Measurements from ENCODE around the gene ST6GAL2.

Gene ST6GAL2

GRCh38 chr2:106831816-106832569 is 54.0 kb downstream of the ST6GAL2 start:
- ChIA-PET CTCF (interaction anchor here (0.5 kb wide), 2 partner anchors 68 to 1095 kb away, joined by 3 read pairs; no protein-coding TSS in a partner anchor), POLR2A (ENCODE audit: low non-redundant PET) (no interaction called here)
- DNase-seq (ENCODE audit: low spot score) = no peak
- TF ChIP-seq, protein P1, sequence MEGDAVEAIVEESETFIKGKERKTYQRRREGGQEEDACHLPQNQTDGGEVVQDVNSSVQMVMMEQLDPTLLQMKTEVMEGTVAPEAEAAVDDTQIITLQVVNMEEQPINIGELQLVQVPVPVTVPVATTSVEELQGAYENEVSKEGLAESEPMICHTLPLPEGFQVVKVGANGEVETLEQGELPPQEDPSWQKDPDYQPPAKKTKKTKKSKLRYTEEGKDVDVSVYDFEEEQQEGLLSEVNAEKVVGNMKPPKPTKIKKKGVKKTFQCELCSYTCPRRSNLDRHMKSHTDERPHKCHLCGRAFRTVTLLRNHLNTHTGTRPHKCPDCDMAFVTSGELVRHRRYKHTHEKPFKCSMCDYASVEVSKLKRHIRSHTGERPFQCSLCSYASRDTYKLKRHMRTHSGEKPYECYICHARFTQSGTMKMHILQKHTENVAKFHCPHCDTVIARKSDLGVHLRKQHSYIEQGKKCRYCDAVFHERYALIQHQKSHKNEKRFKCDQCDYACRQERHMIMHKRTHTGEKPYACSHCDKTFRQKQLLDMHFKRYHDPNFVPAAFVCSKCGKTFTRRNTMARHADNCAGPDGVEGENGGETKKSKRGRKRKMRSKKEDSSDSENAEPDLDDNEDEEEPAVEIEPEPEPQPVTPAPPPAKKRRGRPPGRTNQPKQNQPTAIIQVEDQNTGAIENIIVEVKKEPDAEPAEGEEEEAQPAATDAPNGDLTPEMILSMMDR (conservative IDR thresholded peaks at IDR 0.05; ENCODE audit: low read depth) = no peak
- H3K27ac ChIP-seq = no peak overlapping the region

DNA sequence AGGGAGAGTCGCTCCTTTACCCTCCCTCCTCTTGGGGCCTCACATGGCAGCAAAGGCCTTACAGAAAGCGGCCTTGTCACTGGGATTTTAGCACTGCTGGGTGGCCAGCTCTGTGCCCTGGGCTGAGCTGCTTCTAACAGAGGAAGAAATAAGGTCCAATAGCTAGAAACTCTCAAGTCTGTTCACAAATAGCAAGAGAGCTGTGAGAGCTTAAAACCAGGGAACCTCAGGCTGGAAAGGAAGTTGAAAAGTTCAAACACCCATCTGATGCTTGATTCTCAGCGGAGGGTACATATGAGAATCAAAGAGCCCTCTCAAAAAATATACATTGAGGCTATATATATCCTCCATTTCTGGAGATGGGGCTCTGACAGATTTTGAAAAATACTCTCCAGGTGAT is 54.7 kb downstream of the ST6GAL2 start:
- TF ChIP-seq, protein P1 (conservative IDR thresholded peaks at IDR 0.05; ENCODE audit: low read depth) = no peak
- POLR2A ChIA-PET (ENCODE audit: low non-redundant PET) = no interaction called here
- CTCF ChIA-PET = interaction anchor here (0.5 kb wide), 1 partner anchor 1095 kb away, joined by 3 read pairs; no protein-coding TSS in a partner anchor

DNA sequence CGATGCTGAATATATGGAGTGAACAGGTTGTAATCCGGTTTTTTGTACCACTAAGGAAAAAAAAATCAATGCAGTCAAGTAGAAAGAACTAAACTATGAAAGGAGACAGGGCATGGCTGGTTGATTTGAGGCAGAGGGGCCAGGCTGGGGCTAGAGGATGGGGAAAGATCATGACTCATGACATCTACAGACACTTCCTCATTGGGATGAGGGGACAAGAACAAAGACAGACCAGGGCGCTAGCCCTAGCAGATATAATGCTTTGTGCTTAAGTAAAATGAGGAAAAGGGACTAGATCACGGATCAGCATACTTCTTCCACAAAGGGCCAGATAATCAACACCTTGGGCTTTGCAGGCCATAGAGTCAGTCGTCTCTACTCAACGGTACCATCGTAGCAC is 55.8 kb downstream of the ST6GAL2 start:
- TF ChIP-seq, protein P1 (conservative IDR thresholded peaks at IDR 0.05; ENCODE audit: low read depth) = no peak
- CTCF ChIA-PET = no interaction called here
- DNase-seq (ENCODE audit: low spot score) = no peak
- POLR2A ChIA-PET (ENCODE audit: low non-redundant PET) = no interaction called here
- H3K27ac ChIP-seq = no peak overlapping the region

More for the DNA sequence above, 54.7 kb downstream of the ST6GAL2 start:
- DNase-seq (ENCODE audit: low spot score) = no peak
- no peak overlapping the region for H3K27ac ChIP-seq

- TF ChIP-seq, protein P1 (conservative IDR thresholded peaks at IDR 0.05; ENCODE audit: low read depth) = no peak
- CTCF ChIA-PET = no interaction called here
- no peak for DNase-seq (ENCODE audit: low spot score)
- H3K27ac ChIP-seq = no peak overlapping the region
- POLR2A ChIA-PET (ENCODE audit: low non-redundant PET) = no interaction called here
Observed at GRCh38 chr2:106828119-106828518, 57.8 kb downstream of the ST6GAL2 start.

DNA sequence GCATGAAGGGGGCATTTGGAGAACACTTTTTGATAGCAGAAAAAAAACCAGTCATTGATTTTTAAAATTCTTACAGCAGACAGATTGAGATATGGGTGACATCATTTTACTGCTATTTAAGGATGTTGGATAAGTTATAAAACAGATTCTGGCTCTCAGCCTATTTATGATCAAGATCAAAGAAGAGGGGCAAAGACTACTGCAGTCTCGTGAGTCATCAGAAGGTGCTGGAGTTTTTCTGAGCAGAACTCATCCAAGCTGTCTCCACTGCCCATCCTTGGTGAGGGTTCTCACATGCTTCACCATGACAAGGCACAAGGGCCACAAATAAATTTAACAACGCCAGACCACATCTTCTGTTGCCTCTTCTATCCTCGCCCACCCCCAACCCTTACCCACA is 58.8 kb downstream of the ST6GAL2 start:
- H3K27ac ChIP-seq = no peak overlapping the region
- no peak for DNase-seq (ENCODE audit: low spot score)
- ChIA-PET CTCF (no interaction called here), POLR2A (ENCODE audit: low non-redundant PET) (interaction anchor here (0.7 kb wide), 1 partner anchor 67 kb away, joined by 3 read pairs; no protein-coding TSS in a partner anchor)
- TF ChIP-seq, protein P1 (conservative IDR thresholded peaks at IDR 0.05; ENCODE audit: low read depth) = no peak

DNA sequence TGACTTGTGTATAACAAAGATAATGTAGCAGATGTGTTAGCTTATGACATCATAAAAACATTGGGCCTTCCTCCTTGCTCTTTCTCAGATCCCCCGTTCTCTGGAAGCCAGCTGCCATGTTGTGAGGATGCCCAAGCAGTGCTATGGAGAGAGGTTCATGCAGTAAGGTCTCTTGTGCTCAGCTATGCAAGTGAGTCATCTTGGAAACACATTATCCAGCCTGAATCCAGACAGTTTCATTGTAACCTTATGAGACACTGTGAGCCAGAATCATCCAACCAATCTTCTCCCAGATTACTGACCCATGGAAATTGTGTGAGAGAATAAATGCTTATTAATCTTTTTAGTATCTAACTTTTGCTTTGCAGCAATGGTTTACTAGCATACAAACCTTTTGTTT is 60.8 kb downstream of the ST6GAL2 start:
- POLR2A ChIA-PET (ENCODE audit: low non-redundant PET) = no interaction called here
- H3K27ac ChIP-seq = no peak overlapping the region
- CTCF ChIA-PET = interaction anchor here (0.6 kb wide), 1 partner anchor 133 kb away, joined by 3 read pairs; no protein-coding TSS in a partner anchor
- TF ChIP-seq, protein P1 (conservative IDR thresholded peaks at IDR 0.05; ENCODE audit: low read depth) = no peak
- DNase-seq (ENCODE audit: low spot score) = no peak
